Large intestine (tissue), 3 donors: Measurements from ENCODE around the gene OS9. TPM values are rescaled to one million over a fixed set of nuclear protein-coding genes. Genes with fewer than 3 reads are reported as not detected.

Experiments used
- DNase-seq, 2 donors: peaks; one replicate each; pipeline versions ENCODE4 v3.0.0 to v3.0.0-alpha.2; 2013
- H3K27ac ChIP-seq: one replicate; pipeline ENCODE4 v1.5.1; 2013; ENCODE audit warnings: low read length
- H3K27me3 ChIP-seq: 2 replicates; pipeline ENCODE4 v1.6.1; 2013; ENCODE audit warnings: low read length; ENCODE audit not compliant: control insufficient read depth, insufficient read depth
- H3K36me3 ChIP-seq: 2 replicates; pipeline ENCODE4 v1.6.1; 2013; ENCODE audit warnings: low read length; ENCODE audit not compliant: control insufficient read depth, insufficient read depth
- H3K4me1 ChIP-seq: one replicate; pipeline ENCODE4 v1.6.1; 2013; ENCODE audit warnings: low read length; ENCODE audit not compliant: control insufficient read depth, insufficient read depth
- H3K4me3 ChIP-seq: one replicate; pipeline ENCODE4 v1.5.1; 2013; ENCODE audit warnings: low read length
- H3K9me3 ChIP-seq: one replicate; pipeline ENCODE4 v1.6.1; 2013; ENCODE audit warnings: mild to moderate bottlenecking, low read depth, low read length, moderate library complexity; ENCODE audit not compliant: control insufficient read depth
- WGBS: methylation state at CpG from one replicate; pipeline ENCODE4 v1.1.5; 2013; ENCODE audit warnings: low lambda C conversion rate; ENCODE audit not compliant: insufficient coverage; 5-methylcytosine and 5-hydroxymethylcytosine counted together
- polyA plus RNA-seq: library from polyadenylated mRNA; unstranded; fragments of 120-200 nt; gene quantifications from one replicate; pipeline ENCODE4 v1.2.1, GENCODE V29; 2013

OS9 gene
- polyA plus RNA-seq, 1 donor: 264 TPM

DNA sequence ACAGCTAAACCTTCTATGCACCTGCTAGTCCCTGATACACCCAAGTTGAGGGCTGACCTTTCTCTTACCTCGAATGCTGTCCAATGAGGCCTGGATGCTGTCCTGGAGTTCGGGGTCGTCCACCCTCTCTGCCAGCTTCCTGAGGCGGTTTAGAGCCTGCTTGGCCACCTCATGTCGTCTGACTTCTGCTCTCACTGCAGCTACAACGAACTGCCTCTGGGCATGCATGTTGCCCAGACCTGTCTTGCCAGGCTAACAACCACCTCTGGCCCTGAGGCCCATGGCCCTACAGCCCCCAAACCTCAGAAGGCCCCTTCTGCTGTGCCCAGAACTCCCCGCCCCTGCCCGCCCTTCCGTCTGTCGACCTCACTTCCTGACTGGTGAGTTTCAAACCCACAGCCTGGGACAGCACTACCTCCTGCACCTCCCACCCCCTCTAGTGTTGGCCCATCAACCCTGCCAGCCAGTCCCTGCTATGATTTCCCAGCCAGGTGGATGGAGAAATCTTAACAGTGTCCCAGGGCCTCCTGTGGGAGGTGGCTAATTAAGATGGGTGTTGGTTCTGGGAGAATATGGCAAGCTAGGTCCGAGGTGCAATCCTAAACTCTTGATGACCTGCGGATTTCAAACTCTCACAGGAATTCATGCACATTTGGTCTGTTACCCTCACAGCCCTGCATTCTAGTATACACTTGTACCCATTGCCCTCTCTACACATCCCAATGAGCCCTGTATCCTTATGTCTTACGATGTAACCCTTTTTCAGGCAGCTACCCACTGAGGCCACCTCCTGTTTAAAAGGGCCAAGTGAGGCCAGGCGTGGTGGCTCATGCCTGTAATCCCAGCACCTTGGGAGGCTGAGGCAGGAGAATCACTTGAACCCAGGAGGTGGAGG is 48.2 kb downstream of the OS9 start:
- Histone ChIP-seq H3K27me3 (peaks cover 56% of the 10 kb centered on the region), H3K36me3 (peaks cover 9% of the 10 kb centered on the region), H3K27ac (no peak overlapping the region), H3K4me1 (peaks cover 15% of the 10 kb centered on the region), H3K9me3 (peaks cover 4% of the 10 kb centered on the region), H3K4me3 (no peak overlapping the region)
- WGBS: no CpG with 5 or more reads among the region's 14 CpGs
- no peak for DNase-seq

DNA sequence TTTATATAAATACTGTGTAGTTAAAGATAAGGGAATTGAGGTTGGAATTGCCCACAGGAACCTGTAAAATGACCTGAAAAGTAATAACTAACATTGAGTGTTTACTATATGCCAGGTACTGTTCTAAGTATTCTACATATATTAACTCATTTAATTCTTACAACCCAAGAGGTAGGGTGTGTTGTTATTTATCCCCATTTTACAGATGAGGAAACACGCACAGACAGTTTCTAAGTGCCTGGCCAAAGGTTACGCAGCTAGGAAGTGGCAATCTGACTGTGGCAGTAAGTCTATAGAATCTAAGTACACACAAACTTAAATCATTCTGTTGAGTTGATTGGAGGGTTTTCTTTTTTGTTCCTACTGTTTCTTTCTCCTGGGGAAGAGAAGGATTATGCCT is 49.8 kb downstream of the OS9 start:
- Histone ChIP-seq H3K27ac (no peak overlapping the region), H3K9me3 (no peaks in the 10 kb centered on the region), H3K4me1 (peaks cover 11% of the 10 kb centered on the region), H3K4me3 (no peak overlapping the region), H3K27me3 (peaks cover 41% of the 10 kb centered on the region), H3K36me3 (peaks cover 24% of the 10 kb centered on the region)
- WGBS: no CpG with 5 or more reads among the region's 2 CpGs
- no peak for DNase-seq

DNA sequence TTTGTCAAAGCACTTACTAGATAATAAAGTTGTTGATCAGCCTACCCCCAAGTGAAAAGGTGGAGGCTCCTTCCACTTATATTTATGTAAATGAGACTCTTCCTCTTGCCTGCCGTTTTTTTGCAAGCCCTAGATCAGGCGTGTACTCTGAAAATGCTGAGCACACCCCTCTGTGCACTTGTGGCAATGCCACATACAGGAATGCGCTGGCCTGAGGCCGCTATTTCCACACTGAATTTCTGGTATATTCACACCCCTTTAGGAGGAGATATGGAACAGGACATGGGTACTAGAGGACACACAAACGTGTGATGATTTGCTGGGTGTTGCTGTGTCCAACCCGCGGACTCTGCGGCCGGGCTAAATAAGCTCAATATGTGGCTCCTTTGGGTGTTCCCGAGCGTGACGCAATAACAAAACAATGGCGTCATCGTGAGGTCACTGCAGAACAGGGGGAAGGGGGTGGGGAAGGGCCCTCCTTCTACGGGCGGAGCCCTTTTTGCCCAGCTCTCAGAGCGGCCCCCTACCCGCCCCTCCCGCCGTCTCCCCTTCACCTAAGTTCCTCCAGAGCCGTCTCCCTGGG is 50.4 kb downstream of the OS9 start:
- Histone ChIP-seq H3K4me3 (peak overlapping the region; percentile 92), H3K9me3 (no peaks in the 10 kb centered on the region), H3K27me3 (peaks cover 35% of the 10 kb centered on the region), H3K36me3 (peaks cover 29% of the 10 kb centered on the region), H3K4me1 (peaks cover 11% of the 10 kb centered on the region), H3K27ac (peak overlapping the region; percentile 90)
- peak in 1 of 2 donors; percentile 77 for DNase-seq
- WGBS: no CpG with 5 or more reads among the region's 21 CpGs

DNA sequence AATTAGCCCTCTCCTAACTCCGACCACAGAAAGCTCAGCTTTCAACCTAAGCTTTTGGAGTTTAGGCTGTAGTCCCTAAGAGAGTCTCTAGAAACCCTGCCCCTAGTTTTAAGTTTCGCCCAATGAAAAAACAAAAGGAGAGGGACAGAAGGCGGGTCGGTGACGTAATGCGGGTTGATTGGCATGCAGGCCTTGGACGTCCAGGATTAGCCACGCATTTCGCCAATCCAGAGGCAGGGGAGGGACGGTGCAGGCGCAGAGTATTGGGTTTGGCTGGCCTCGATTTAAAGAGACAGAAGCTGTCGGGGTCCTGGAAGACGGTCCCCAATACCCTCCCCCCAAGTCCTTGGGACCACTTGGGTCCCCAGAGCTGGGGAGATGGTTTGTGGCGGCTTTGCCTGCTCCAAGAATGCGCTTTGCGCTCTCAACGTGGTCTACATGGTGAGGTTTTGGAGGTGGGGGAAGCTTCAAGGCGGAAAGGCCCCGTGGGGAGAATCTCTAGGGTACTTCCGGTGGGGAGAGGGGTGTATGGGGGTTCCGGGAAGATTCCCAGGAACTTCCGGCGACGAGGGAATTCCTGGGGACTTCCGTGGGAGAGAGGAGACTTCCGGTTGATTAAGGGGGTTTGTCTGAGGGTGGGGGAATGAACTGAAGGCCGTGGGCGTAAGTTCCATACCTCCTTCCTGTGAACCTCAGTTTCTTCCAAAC is 51.0 kb downstream of the OS9 start, which contains the start of gene TSPAN31:
Gene TSPAN31, plus strand, starts transcription at position 263 of the 708 bp plus-strand sequence. Its CDS starts 116 bp downstream, at position 379.
- DNase-seq: peak; percentile 97 to 99
- H3K27ac ChIP-seq: peak within 1 kb of the TSS; percentile 90
- no peaks in the 10 kb centered on the region for H3K9me3 ChIP-seq
- peaks cover 33% of the 10 kb centered on the region for H3K36me3 ChIP-seq
- peak within 1 kb of the TSS; percentile 92 for H3K4me3 ChIP-seq
- peaks cover 11% of the 10 kb centered on the region for H3K4me1 ChIP-seq
- no CpG with 5 or more reads among the region's 29 CpGs for WGBS
- H3K27me3 ChIP-seq: peaks cover 29% of the 10 kb centered on the region

DNA sequence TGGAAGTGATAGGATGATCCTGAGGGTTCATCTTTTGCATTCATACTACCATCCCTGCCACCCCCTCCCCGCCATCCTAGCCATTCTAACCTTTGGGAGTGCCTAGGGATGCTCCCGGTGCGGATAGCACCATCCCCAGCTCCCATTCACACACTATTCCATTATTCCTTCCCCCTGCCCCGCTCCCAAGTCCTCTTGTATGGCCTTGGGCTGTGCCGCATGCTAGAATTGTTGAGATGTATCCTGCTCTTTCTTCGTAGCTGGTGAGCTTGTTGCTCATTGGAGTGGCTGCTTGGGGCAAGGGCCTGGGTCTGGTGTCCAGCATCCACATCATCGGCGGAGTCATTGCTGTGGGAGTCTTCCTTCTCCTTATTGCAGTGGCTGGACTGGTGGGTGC is 51.6 kb downstream of the OS9 start:
- H3K27ac ChIP-seq: peak overlapping the region; percentile 90
- peaks cover 38% of the 10 kb centered on the region for H3K36me3 ChIP-seq
- H3K4me1 ChIP-seq: peaks cover 14% of the 10 kb centered on the region
- no peaks in the 10 kb centered on the region for H3K9me3 ChIP-seq
- 0% methylated on average over 2 of the region's 8 CpGs for WGBS
- H3K4me3 ChIP-seq: peak overlapping the region; percentile 92
- peaks cover 23% of the 10 kb centered on the region for H3K27me3 ChIP-seq
- no peak for DNase-seq

GRCh38 chr12:57746025-57746424 is 52.1 kb downstream of the OS9 start:
- no peak for DNase-seq
- Histone ChIP-seq H3K9me3 (no peaks in the 10 kb centered on the region), H3K27ac (no peak overlapping the region), H3K27me3 (peaks cover 18% of the 10 kb centered on the region), H3K4me1 (peaks cover 19% of the 10 kb centered on the region), H3K4me3 (peak overlapping the region; percentile 92), H3K36me3 (peaks cover 43% of the 10 kb centered on the region)
- WGBS: 78% methylated on average over 2 of the region's 3 CpGs

DNA sequence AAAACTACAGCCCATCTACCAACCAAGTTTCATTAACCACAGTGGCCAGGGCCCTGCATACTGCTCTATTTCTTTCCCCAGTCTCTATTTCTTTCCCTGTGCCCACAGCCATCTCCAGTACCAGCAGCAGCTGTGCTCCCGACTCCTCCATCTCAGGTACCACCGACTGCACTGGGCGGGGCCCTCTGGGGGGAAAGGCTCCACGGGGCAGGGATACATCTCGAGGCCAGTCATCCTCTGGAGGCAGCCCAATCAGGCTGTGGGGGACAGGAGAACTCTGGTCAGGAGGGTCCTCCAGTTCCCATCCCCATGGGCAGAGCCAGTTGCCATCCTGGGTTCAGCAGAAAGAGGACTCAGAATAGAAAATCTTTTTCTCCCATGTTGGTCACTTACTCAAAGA is 55.1 kb downstream of the OS9 start:
- DNase-seq: no peak
- no peak overlapping the region for H3K27ac ChIP-seq
- WGBS: no CpG with 5 or more reads among the region's 5 CpGs
- no peaks in the 10 kb centered on the region for H3K9me3 ChIP-seq
- no peaks in the 10 kb centered on the region for H3K27me3 ChIP-seq
- H3K36me3 ChIP-seq: peaks cover 44% of the 10 kb centered on the region
- peaks cover 36% of the 10 kb centered on the region for H3K4me1 ChIP-seq
- H3K4me3 ChIP-seq: no peak overlapping the region

- peak overlapping the region; percentile 95 for H3K27ac ChIP-seq
- H3K4me3 ChIP-seq: peak overlapping the region; percentile 75
- H3K36me3 ChIP-seq: peaks cover 44% of the 10 kb centered on the region
- 100% methylated on average over 2 of the region's 15 CpGs for WGBS
- no peak for DNase-seq
- H3K9me3 ChIP-seq: no peaks in the 10 kb centered on the region
- peaks cover 34% of the 10 kb centered on the region for H3K4me1 ChIP-seq
- no peaks in the 10 kb centered on the region for H3K27me3 ChIP-seq
Measured at GRCh38 chr12:57750561-57751431, 56.9 kb downstream of the OS9 start.

DNA sequence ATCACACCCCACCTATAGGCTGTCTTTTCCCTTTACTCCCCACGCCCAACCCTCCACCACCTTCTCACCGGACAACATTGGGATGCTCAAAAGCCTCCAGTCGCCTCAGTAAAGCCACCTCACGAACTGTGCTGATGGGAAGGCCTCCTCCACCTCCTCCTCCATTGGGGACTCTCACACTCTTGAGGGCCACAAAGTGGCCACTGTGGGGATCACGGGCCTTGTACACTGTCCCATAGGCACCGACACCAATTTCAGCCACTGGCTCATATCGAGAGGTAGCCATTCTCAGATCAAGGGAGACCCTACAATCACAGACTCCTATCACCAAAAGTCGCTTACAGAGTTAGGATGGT is 57.5 kb downstream of the OS9 start:
- H3K4me3 ChIP-seq: peak overlapping the region; percentile 75
- H3K27ac ChIP-seq: peak overlapping the region; percentile 95
- no peaks in the 10 kb centered on the region for H3K27me3 ChIP-seq
- no peaks in the 10 kb centered on the region for H3K9me3 ChIP-seq
- H3K4me1 ChIP-seq: peaks cover 35% of the 10 kb centered on the region
- H3K36me3 ChIP-seq: peaks cover 41% of the 10 kb centered on the region
- WGBS: no CpG with 5 or more reads among the region's 8 CpGs
- DNase-seq: no peak
